Measurements from ENCODE around the gene OCA2.

DNA sequence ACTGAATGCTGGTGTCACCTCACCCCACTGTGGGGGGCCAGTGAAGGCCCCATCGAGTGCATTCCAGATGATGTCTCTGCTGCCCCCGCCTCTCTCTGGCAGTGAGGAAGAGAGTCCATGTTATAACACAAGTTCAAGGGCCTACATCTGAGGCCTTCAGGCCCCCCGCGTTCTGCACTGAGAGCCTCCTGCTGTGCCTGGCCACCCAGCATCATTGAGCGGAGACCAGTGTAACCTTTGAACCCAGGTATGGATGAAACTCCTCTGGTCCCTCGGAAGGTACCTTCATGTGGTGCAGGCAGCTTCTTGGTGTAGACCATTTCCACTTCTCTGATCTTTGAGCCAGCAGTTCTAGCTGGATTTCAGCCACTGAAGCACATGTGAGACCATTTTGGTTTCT, 324.9 kb downstream of the OCA2 start:
- TF ChIP-seq, protein P1, sequence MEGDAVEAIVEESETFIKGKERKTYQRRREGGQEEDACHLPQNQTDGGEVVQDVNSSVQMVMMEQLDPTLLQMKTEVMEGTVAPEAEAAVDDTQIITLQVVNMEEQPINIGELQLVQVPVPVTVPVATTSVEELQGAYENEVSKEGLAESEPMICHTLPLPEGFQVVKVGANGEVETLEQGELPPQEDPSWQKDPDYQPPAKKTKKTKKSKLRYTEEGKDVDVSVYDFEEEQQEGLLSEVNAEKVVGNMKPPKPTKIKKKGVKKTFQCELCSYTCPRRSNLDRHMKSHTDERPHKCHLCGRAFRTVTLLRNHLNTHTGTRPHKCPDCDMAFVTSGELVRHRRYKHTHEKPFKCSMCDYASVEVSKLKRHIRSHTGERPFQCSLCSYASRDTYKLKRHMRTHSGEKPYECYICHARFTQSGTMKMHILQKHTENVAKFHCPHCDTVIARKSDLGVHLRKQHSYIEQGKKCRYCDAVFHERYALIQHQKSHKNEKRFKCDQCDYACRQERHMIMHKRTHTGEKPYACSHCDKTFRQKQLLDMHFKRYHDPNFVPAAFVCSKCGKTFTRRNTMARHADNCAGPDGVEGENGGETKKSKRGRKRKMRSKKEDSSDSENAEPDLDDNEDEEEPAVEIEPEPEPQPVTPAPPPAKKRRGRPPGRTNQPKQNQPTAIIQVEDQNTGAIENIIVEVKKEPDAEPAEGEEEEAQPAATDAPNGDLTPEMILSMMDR (IDR thresholded peaks at IDR 0.05) = no peak
- TF ChIP-seq POLR2A (IDR thresholded peaks at IDR 0.05) = no peak
